Tibial nerve (tissue), 3 donors: ENCODE data around the gene BST1.

Experiments used
- POLR2A ChIP-seq, 2 donors: fragments of 450-650 bp; IDR thresholded peaks; one replicate each; pipeline ENCODE4 v1.6.1; 2017; ENCODE audit warnings: antibody characterized with exemption in 2 of 2, mild to moderate bottlenecking in 2 of 2, moderate library complexity in 2 of 2
- TF ChIP-seq, protein P1 (sequence below), 5 experiments: fragments of 200-600 bp in 3 of 5; fragments of 450-650 bp in 2 of 5; sonication (generic) in 3 of 5; IDR thresholded peaks; one replicate each; pipeline ENCODE4 v1.5.1; 2016 to 2019; ENCODE audit warnings: antibody characterized with exemption in 5 of 5, mild to moderate bottlenecking in 3 of 5, moderate library complexity in 2 of 5

DNA sequence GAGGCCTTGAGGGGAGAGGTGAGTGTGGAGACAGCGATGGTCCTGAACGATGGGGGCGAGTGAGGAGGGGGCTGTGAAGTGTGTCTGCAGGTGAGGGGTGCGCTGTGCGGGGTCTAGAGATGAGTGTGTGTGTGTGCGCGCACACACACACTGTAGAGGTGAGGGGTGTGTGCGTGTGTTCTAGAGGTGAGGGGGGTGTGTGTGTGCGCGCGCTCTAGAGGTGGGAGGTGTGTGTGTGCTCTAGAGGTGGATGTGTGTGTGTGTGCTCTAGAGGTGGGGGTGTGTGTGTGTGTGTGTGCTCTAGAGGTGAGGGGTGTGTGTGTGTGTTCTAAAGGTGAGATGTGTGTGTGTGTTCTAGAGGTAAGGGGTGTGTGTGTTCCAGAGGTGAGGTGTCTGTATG lies 574 bp downstream of the BST1 start:
- TF ChIP-seq, protein P1, sequence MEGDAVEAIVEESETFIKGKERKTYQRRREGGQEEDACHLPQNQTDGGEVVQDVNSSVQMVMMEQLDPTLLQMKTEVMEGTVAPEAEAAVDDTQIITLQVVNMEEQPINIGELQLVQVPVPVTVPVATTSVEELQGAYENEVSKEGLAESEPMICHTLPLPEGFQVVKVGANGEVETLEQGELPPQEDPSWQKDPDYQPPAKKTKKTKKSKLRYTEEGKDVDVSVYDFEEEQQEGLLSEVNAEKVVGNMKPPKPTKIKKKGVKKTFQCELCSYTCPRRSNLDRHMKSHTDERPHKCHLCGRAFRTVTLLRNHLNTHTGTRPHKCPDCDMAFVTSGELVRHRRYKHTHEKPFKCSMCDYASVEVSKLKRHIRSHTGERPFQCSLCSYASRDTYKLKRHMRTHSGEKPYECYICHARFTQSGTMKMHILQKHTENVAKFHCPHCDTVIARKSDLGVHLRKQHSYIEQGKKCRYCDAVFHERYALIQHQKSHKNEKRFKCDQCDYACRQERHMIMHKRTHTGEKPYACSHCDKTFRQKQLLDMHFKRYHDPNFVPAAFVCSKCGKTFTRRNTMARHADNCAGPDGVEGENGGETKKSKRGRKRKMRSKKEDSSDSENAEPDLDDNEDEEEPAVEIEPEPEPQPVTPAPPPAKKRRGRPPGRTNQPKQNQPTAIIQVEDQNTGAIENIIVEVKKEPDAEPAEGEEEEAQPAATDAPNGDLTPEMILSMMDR (IDR thresholded peaks at IDR 0.05): no peak
- no peak for TF ChIP-seq POLR2A (IDR thresholded peaks at IDR 0.05)
